Spleen (tissue), 11 donors: ENCODE measurements around the gene HOXB2. TPM values are rescaled to one million over a fixed set of nuclear protein-coding genes. Genes with fewer than 3 reads are reported as not detected.

Experiments
- DNase-seq: peaks from one replicate; pipeline ENCODE4 v3.0.0-alpha.2; 2020
- H3K27ac ChIP-seq, 8 donors: fragments of 200-600 bp; sonication (generic) in 7 of 8; 1 replicate in 4 of 8; 2 replicates in 4 of 8; pipeline versions ENCODE4 v1.5.0 to v1.8.0; 2016 to 2021; ENCODE audit warnings: inconsistent platforms in 4 of 8, mild to moderate bottlenecking in 4 of 8, moderate library complexity in 1 of 8
- H3K27me3 ChIP-seq, 7 donors: fragments of 200-600 bp; sonication (generic) in 6 of 7; replicated peaks in 1 of 7; 1 replicate in 4 of 7; 2 replicates in 3 of 7; pipeline versions ENCODE4 v1.5.0 to v1.8.0; 2016 to 2021; ENCODE audit warnings: inconsistent platforms in 3 of 7, mild to moderate bottlenecking in 1 of 7
- H3K36me3 ChIP-seq, 6 donors: fragments of 200-600 bp; sonication (generic) in 5 of 6; 1 replicate in 4 of 6; 2 replicates in 2 of 6; pipeline versions ENCODE4 v1.5.0 to v1.8.0; 2016 to 2021; ENCODE audit warnings: inconsistent platforms in 2 of 6
- H3K4me1 ChIP-seq, 6 donors: fragments of 200-600 bp; sonication (generic) in 5 of 6; 1 replicate in 3 of 6; 2 replicates in 3 of 6; pipeline versions ENCODE4 v1.5.0 to v1.8.0; 2016 to 2021; ENCODE audit warnings: inconsistent platforms in 3 of 6
- H3K4me3 ChIP-seq, 8 donors: fragments of 200-600 bp; sonication (generic) in 7 of 8; 1 replicate in 4 of 8; 2 replicates in 4 of 8; pipeline versions ENCODE4 v1.5.0 to v1.8.0; 2016 to 2021; ENCODE audit warnings: inconsistent platforms in 4 of 8, mild to moderate bottlenecking in 4 of 8, moderate library complexity in 2 of 8
- H3K9me3 ChIP-seq, 8 donors: fragments of 200-600 bp; sonication (generic) in 7 of 8; 1 replicate in 4 of 8; 2 replicates in 4 of 8; pipeline versions ENCODE4 v1.5.0 to v1.8.0; 2016 to 2021; ENCODE audit warnings: inconsistent platforms in 4 of 8
- POLR2A ChIP-seq, 3 donors: fragments of 450-650 bp; IDR thresholded peaks; one replicate each; pipeline ENCODE4 v1.5.1; 2017; ENCODE audit warnings: antibody characterized with exemption in 3 of 3, mild to moderate bottlenecking in 1 of 3
- POLR2AphosphoS5 ChIP-seq, 3 donors: sonication (generic); formaldehyde crosslinking; IDR thresholded peaks; one replicate each; pipeline ENCODE4 v1.5.1; 2017; ENCODE audit warnings: antibody characterized with exemption in 3 of 3
- WGBS, 5 donors: extraction: QIAGEN DNeasy Blood & Tissue Kit in 3 of 5; methylation state at CpG; one replicate each; pipeline versions ENCODE4 v1.1.5 to v1.1.7; 2013 to 2018; 5-methylcytosine and 5-hydroxymethylcytosine counted together
- intact Hi-C: fragments of 100-400 bp; cut with DNase I; formaldehyde crosslinking; loops from one replicate; pipeline ENCODE4 v1.15.0; 2023; ENCODE audit warnings: low total_unique reads
- polyA plus RNA-seq, 3 donors: library from polyadenylated mRNA; stranded (reverse); fragments of 200-250 nt; gene quantifications; one replicate each; pipeline ENCODE4 v1.2.1, GENCODE V29; 2013
- total RNA-seq, 7 donors: library from RNA; depleted of rRNA in 3 of 7; stranded (reverse); fragments of >200 nt in 3 of 7; fragmentation: NEBNext Ultra II Directional in 4 of 7; extraction: Animal tissue kit (Norgen Biotek cat#: 25700) in 4 of 7; gene quantifications; one replicate each; pipeline versions ENCODE4 v1.1.0 to v1.2.1, GENCODE V29; 2016 to 2021
- TF ChIP-seq, protein P1 (sequence below), 11 experiments: fragments of 200-600 bp in 7 of 11; fragments of 450-650 bp in 4 of 11; sonication (generic) in 4 of 11; IDR thresholded peaks in 8 of 11; conservative IDR thresholded peaks in 3 of 11; 1 replicate in 7 of 11; 2 replicates in 4 of 11; pipeline versions ENCODE4 v1.4.0 to v1.8.0; 2016 to 2021; ENCODE audit warnings: antibody characterized with exemption in 11 of 11, inconsistent platforms in 4 of 11, mild to moderate bottlenecking in 1 of 11
- donor health status: healthy with polysubstance abuse.
- donor health status: DM: no; HTN: no; CAD: no; lungs with moderate emphysema.
- donor health status: DM: no; HTN: no; CAD: no.
- donor health status: Bipolar disorder and iron deficiency.
- donor health status: healthy.
- donor health status: DM: no; HTN: no; CAD: no.
- donor health status: DM: yes; HTN: yes; CAD: no.

Gene HOXB2
- total and polyA plus RNA-seq, 10 donors, result 5.9 to 21.9 (median 8.8) TPM

DNA sequence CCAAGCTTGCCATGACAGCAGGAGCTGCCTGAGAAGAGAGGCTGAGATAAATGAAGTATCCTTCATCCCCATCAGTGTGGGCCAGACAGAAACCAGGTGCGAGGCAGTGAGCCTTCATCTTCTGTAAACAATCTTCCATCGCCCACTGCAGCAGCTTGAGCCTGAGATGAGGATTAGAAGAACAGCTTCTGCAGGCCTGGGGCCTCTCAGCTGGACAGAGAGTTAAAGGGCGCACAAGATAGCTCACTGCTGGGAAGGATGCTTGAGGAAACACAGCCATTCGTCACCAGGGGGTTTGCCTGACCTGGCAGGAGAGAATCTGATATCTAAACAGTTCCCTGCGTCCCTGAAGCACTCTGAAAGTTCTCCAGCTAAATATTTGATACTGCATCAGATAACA, 41.2 kb downstream of the HOXB2 start:
- Histone ChIP-seq H3K27me3 (peaks cover 0 to 34% (median 0%) of the 10 kb centered on the region in 7 donors), H3K4me1 (peaks cover 0 to 8% (median 5%) of the 10 kb centered on the region in 6 donors), H3K36me3 (no peaks in the 10 kb centered on the region), H3K4me3 (no peak overlapping the region), H3K9me3 (no peaks in the 10 kb centered on the region), H3K27ac (no peak overlapping the region)
- 88 to 94% (median 93%) methylated on average over 5 of the region's 5 CpGs for WGBS, 5 donors
- no peak for DNase-seq
- TF ChIP-seq, protein P1, sequence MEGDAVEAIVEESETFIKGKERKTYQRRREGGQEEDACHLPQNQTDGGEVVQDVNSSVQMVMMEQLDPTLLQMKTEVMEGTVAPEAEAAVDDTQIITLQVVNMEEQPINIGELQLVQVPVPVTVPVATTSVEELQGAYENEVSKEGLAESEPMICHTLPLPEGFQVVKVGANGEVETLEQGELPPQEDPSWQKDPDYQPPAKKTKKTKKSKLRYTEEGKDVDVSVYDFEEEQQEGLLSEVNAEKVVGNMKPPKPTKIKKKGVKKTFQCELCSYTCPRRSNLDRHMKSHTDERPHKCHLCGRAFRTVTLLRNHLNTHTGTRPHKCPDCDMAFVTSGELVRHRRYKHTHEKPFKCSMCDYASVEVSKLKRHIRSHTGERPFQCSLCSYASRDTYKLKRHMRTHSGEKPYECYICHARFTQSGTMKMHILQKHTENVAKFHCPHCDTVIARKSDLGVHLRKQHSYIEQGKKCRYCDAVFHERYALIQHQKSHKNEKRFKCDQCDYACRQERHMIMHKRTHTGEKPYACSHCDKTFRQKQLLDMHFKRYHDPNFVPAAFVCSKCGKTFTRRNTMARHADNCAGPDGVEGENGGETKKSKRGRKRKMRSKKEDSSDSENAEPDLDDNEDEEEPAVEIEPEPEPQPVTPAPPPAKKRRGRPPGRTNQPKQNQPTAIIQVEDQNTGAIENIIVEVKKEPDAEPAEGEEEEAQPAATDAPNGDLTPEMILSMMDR (IDR thresholded peaks at IDR 0.05 in 8 of 11, conservative IDR thresholded peaks at IDR 0.05 in 3 of 11), result no peak
- TF ChIP-seq POLR2A (IDR thresholded peaks at IDR 0.05) (no peak), POLR2AphosphoS5 (IDR thresholded peaks at IDR 0.05) (no peak)
- intact Hi-C loops, result no loop called here

DNA sequence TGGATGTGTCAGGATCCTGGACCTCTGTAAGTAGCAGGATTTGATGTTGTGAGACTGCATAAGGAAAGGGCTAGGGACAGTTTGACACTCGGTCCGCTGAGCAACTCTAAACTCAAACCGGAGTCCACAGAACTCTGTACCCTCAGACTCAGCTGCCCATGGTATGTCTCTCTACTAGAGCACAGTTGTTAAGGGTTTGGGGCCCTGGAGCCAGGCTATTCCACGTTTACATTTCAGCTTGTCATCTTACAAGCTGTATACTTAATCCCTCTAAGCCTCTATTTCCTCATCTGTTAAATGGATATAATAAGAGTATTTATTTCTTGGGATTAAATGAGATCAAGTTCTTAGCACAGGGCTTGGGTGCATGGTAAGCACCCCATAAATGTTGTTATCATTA, 42.0 kb downstream of the HOXB2 start:
- H3K9me3 ChIP-seq, result no peaks in the 10 kb centered on the region
- no peak overlapping the region for H3K4me3 ChIP-seq
- H3K4me1 ChIP-seq, result peaks cover 0 to 10% (median 6%) of the 10 kb centered on the region in 6 donors
- no peak overlapping the region for H3K27ac ChIP-seq
- TF ChIP-seq POLR2AphosphoS5 (IDR thresholded peaks at IDR 0.05) (no peak), POLR2A (IDR thresholded peaks at IDR 0.05) (no peak)
- TF ChIP-seq, protein P1 (IDR thresholded peaks at IDR 0.05 in 8 of 11, conservative IDR thresholded peaks at IDR 0.05 in 3 of 11), result no peak
- WGBS, 5 donors, result 83 to 91% (median 90%) methylated on average over 4 of the region's 4 CpGs
- no peaks in the 10 kb centered on the region for H3K36me3 ChIP-seq
- H3K27me3 ChIP-seq, result peaks cover 0 to 26% (median 0%) of the 10 kb centered on the region in 7 donors
- no peak for DNase-seq
- intact Hi-C loops, result no loop called here

DNA sequence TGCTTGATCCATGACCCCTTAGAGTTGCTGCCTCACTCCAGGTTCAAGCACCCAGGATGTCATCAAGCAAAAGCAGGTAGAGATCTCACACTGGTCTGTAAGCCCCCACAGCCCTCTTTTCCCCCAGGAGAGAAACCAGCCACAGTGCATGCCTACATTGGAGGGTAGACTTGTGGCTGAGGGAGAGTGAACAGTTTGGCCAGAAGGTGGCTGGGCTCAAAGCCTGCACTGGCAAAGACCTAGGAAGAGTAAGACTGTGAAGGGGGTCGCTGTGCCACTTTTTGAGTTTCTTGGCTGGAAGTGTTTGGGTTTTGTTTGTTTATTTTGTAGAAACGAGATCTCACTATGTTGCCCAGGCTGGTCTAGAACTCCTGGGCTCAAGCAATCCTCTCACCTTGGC, 42.6 kb downstream of the HOXB2 start:
- no peaks in the 10 kb centered on the region for H3K9me3 ChIP-seq
- H3K27me3 ChIP-seq, result peaks cover 0 to 22% (median 0%) of the 10 kb centered on the region in 7 donors
- TF ChIP-seq POLR2A (IDR thresholded peaks at IDR 0.05), result no peak
- no peak for TF ChIP-seq POLR2AphosphoS5 (IDR thresholded peaks at IDR 0.05)
- TF ChIP-seq, protein P1 (IDR thresholded peaks at IDR 0.05 in 8 of 11, conservative IDR thresholded peaks at IDR 0.05 in 3 of 11), result no peak
- no peak overlapping the region for H3K27ac ChIP-seq
- intact Hi-C loops, result no loop called here
- peaks cover 0 to 10% (median 6%) of the 10 kb centered on the region in 6 donors for H3K4me1 ChIP-seq
- no peak overlapping the region for H3K4me3 ChIP-seq
- WGBS, 5 donors, result 71 to 100% (median 90%) methylated on average over 2 of the region's 2 CpGs
- no peak for DNase-seq
- H3K36me3 ChIP-seq, result no peaks in the 10 kb centered on the region

DNA sequence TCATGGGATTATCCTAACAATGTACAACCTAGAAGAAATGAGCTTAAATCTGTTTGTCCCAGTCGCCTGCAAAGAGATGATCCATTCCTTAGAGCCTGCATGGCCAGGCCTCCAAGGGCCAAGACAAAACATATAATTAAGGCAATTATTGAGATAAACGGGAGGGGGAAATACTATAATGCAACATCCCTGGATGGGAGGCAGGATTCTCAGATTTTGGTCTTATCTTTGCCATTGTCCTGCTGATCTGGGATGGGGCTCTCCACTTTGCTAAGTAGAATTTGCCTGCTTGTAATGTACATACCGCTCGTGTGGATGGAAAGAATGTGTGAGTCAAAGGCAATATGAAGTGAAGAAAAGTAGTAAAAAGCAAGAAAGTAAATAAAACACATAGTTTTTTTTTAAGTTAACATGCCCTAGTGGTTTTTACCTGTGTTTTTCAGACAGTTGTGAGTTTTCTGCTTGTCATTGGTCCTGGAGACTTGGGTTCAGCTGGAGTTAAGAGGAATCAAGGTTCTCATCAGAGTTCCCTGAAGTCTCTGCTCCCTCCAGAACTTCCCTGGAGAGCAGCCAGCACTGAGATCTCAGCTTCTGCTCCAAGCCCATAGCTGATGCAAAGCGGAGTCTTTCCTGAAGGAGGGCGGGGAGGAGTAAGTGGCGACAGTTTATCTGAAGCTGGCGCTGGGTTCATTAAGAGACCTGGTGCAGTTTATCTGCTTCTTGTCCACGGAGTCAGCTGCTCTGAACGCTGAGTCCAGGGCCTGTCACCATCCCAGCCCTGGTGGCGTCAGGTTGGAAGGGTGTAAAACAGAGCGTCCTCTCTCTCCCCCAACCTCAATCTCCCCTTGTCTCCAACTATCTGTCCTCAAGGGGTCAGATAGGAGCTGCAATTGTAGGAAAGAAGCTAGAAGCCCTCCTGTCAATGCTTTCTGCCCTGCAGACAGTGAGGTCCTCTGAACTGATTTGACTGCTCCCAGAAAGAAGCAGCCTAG, 44.2 kb downstream of the HOXB2 start:
- H3K36me3 ChIP-seq, result no peaks in the 10 kb centered on the region
- H3K27ac ChIP-seq, result peak overlapping the region in 1 of 8 donors; percentile 7
- H3K9me3 ChIP-seq, result no peaks in the 10 kb centered on the region
- H3K4me3 ChIP-seq, result no peak overlapping the region
- DNase-seq, result no peak
- H3K27me3 ChIP-seq, result peaks cover 0 to 23% (median 0%) of the 10 kb centered on the region in 7 donors
- 72 to 86% (median 75%) methylated on average over 12 of the region's 12 CpGs for WGBS, 5 donors
- intact Hi-C loops, result no loop called here
- H3K4me1 ChIP-seq, result peaks cover 0 to 5% (median 1%) of the 10 kb centered on the region in 6 donors
- TF ChIP-seq POLR2A (IDR thresholded peaks at IDR 0.05) (no peak), POLR2AphosphoS5 (IDR thresholded peaks at IDR 0.05) (no peak)
- TF ChIP-seq, protein P1 (IDR thresholded peaks at IDR 0.05 in 8 of 11, conservative IDR thresholded peaks at IDR 0.05 in 3 of 11), result no peak
